Measurements from ENCODE around the gene RRP1. TPM values are rescaled to one million over a fixed set of nuclear protein-coding genes. Genes with fewer than 3 reads are reported as not detected.

Gene RRP1
- total and polyA plus RNA-seq, 9 donors: 8.5 to 29.3 (median 22.6) TPM

DNA sequence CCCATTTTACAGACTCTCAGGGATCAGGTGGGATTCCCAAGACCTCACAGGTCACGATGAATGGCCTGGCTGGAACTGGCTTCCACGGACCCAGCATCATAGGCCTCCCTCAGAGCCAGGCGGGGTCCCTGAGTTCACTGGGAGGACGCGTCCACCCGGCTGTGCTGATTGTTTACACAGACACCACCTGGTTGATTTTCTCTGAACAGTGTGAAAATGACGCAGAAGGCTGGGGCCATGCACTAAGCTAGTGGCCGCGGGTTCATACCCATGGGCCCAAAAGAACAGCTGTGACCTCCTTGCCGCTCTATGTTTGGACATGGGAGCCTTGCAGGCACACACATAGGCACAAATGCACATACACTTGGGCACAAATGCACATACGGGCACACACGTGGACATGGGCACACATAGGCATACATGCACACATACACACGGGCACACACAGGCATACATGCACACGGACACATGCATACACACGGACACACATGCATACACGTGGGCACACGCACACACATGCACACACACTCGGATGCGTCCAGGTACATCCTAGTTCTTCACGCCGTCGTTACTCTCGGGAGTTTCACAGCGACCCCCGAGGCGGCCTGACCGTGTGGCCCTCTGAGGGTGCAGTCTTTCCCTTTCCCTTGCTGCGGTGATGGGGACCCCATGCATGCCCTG, 36.5 kb upstream of the RRP1 start:
- Histone ChIP-seq H3K9me3 (no peaks in the 10 kb centered on the region), H3K36me3 (no peaks in the 10 kb centered on the region), H3K4me3 (no peak overlapping the region), H3K27me3 (no peaks in the 10 kb centered on the region), H3K27ac (no peak overlapping the region), H3K4me1 (ENCODE audit: insufficient read depth) (peaks cover 5% of the 10 kb centered on the region)
- peak in 2 of 5 donors; percentile 41 to 69 for DNase-seq
- intact Hi-C loops (cut with DNase I): no loop called here
- TF ChIP-seq, protein P1, sequence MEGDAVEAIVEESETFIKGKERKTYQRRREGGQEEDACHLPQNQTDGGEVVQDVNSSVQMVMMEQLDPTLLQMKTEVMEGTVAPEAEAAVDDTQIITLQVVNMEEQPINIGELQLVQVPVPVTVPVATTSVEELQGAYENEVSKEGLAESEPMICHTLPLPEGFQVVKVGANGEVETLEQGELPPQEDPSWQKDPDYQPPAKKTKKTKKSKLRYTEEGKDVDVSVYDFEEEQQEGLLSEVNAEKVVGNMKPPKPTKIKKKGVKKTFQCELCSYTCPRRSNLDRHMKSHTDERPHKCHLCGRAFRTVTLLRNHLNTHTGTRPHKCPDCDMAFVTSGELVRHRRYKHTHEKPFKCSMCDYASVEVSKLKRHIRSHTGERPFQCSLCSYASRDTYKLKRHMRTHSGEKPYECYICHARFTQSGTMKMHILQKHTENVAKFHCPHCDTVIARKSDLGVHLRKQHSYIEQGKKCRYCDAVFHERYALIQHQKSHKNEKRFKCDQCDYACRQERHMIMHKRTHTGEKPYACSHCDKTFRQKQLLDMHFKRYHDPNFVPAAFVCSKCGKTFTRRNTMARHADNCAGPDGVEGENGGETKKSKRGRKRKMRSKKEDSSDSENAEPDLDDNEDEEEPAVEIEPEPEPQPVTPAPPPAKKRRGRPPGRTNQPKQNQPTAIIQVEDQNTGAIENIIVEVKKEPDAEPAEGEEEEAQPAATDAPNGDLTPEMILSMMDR (IDR thresholded peaks at IDR 0.05): no peak
- no peak for TF ChIP-seq EP300 (IDR thresholded peaks at IDR 0.05)
- no peak for TF ChIP-seq POLR2A (IDR thresholded peaks at IDR 0.05)
- 59 to 78% (median 70%) methylated on average over 28 of the region's 28 CpGs for WGBS, 3 donors

DNA sequence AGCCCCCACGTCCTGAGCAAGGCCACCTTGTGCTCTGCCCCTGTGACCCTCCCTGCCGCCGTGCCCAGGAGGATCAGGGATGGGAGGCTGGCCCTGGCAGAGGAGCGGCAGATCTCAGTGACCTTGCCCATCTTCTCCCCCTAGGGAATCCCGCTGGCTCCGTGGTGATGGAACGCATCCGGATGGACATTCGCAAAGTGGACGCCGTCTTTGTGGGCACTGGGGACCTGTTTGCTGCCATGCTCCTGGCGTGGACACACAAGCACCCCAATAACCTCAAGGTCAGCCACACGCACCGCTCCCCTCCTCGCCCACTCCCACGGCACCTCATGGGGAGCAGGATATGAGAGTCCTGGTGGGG, 36.0 kb upstream of the RRP1 start:
- intact Hi-C loops (cut with DNase I): no loop called here
- H3K36me3 ChIP-seq: no peaks in the 10 kb centered on the region

DNA sequence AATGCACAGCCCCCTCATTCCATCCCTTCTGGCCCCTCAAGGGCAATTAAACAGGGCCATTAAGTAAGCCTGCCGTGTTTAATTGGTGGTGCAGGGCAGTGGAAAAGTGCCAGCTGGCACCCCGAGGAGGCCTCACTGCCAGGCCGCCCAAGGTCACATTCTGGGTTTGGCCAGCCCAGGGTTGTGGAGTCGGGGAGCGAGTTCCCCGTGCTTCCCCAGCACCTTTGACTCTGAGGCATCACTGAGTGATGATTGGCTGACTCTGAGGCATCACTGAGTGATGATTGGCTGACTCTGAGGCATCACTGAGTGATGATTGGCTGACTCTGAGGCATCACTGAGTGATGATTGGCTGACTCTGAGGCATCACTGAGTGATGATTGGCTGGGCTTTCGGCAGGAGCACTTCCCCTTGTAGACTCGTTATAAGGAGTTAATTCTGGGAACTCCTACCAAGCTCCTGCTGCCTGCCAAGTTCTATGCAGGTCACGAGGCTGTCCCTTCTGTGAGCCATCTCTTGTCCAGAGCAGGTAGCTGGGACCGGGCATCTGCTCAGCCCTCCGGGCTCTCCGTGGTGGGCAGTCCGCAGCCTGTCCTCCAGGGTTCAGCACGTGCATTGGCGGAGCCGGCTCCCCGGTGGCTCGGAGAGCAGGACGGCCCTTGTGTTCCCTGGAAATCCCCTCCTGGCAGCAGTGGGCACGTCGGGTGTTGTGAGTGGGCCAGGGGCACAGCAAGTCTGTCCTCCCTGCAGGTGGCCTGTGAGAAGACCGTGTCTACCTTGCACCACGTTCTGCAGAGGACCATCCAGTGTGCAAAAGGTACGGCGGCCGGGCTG, 34.2 kb upstream of the RRP1 start:
- Histone ChIP-seq H3K9me3 (no peaks in the 10 kb centered on the region), H3K27me3 (no peaks in the 10 kb centered on the region), H3K27ac (no peak overlapping the region), H3K36me3 (no peaks in the 10 kb centered on the region), H3K4me1 (ENCODE audit: insufficient read depth) (peaks cover 8% of the 10 kb centered on the region), H3K4me3 (no peak overlapping the region)
- intact Hi-C loops (cut with DNase I): no loop called here
- WGBS, 3 donors: 72 to 77% (median 76%) methylated on average over 21 to 26 of the region's 26 CpGs
- DNase-seq: peak in 2 of 5 donors; percentile 61 to 71
- TF ChIP-seq EP300 (IDR thresholded peaks at IDR 0.05) (no peak), POLR2A (IDR thresholded peaks at IDR 0.05) (no peak)
- TF ChIP-seq, protein P1 (IDR thresholded peaks at IDR 0.05): no peak

More for the DNA sequence above, 36.0 kb upstream of the RRP1 start:
- H3K27me3 ChIP-seq: no peaks in the 10 kb centered on the region
- no peak overlapping the region for H3K27ac ChIP-seq
- TF ChIP-seq POLR2A (IDR thresholded peaks at IDR 0.05) (no peak), EP300 (IDR thresholded peaks at IDR 0.05) (no peak)
- TF ChIP-seq, protein P1 (IDR thresholded peaks at IDR 0.05): no peak
- peaks cover 5% of the 10 kb centered on the region for H3K4me1 ChIP-seq (ENCODE audit: insufficient read depth)
- H3K9me3 ChIP-seq: no peaks in the 10 kb centered on the region
- 89 to 93% (median 90%) methylated on average over 16 of the region's 16 CpGs for WGBS, 3 donors
- H3K4me3 ChIP-seq: no peak overlapping the region
- DNase-seq: no peak

DNA sequence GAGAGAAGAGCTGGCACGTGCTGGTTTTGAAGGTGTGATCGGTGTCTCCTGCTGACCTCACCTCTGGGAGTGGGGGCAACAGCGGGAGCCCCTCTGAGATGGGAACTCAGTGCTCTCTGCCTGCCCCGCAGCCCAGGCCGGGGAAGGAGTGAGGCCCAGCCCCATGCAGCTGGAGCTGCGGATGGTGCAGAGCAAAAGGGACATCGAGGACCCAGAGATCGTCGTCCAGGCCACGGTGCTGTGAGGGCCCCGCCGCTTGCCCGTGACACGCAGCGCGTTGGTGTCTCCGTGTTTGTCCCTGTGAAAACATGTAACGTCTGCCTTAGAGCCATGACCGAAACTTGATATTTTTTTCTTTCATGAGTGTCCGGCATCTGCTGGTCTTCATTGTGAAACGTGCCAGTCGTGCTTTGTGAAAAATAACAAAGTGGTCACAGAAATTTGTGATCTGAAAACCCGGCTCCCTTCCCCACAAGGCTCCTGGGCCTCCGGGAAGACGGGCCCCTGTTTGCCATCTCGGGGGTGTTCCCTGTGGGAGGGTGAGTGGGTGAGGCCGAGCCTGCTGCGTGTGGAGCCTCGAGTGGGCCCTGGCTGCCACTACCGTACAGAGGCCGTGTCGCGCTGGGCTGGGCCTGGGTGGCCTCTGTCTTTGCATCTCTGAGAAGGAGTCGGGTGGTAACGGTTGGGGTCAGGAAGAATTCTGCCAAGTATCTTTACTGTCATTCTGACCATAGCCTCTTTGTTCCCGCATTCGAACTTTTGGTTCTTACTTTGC, 33.4 kb upstream of the RRP1 start:
- 92 to 96% (median 93%) methylated on average over 37 of the region's 37 CpGs for WGBS, 3 donors
- H3K9me3 ChIP-seq: no peaks in the 10 kb centered on the region
- intact Hi-C loops (cut with DNase I): no loop called here
- no peaks in the 10 kb centered on the region for H3K36me3 ChIP-seq
- no peak overlapping the region for H3K4me3 ChIP-seq
- no peak overlapping the region for H3K27ac ChIP-seq
- peaks cover 8% of the 10 kb centered on the region for H3K4me1 ChIP-seq (ENCODE audit: insufficient read depth)
- no peaks in the 10 kb centered on the region for H3K27me3 ChIP-seq
- DNase-seq: no peak
- TF ChIP-seq, protein P1 (IDR thresholded peaks at IDR 0.05): no peak
- TF ChIP-seq POLR2A (IDR thresholded peaks at IDR 0.05): no peak
- no peak for TF ChIP-seq EP300 (IDR thresholded peaks at IDR 0.05)
